Endothelial cell of umbilical vein (primary cell): ENCODE measurements around the gene BRSK1.

Experiments
- CTCF ChIP-seq, 2 donors: IDR thresholded peaks; 1 replicate in 1 of 2; 2 replicates in 1 of 2; pipeline ENCODE4 v1.5.1; 2011; ENCODE audit warnings: low read length in 2 of 2, mild to moderate bottlenecking in 2 of 2, moderate library complexity in 2 of 2, control low read depth in 1 of 2, inconsistent platforms in 1 of 2, low read depth in 1 of 2; ENCODE audit not compliant: insufficient read depth in 1 of 2; ENCODE audit errors: extremely low read depth in 1 of 2
- EZH2 ChIP-seq: IDR thresholded peaks from 2 replicates; pipeline ENCODE4 v1.6.1; 2012; ENCODE audit warnings: borderline replicate concordance, low read depth, mild to moderate bottlenecking, moderate library complexity, low read length, inconsistent platforms; ENCODE audit not compliant: severe bottlenecking
- JUN ChIP-seq: IDR thresholded peaks from 2 replicates; pipeline ENCODE4 v1.6.1; 2011; ENCODE audit warnings: borderline replicate concordance, low read depth; ENCODE audit not compliant: insufficient read length, insufficient read depth
- POLR2A ChIP-seq: IDR thresholded peaks from 2 replicates; pipeline ENCODE4 v1.6.1; 2012; ENCODE audit warnings: low read depth, mild to moderate bottlenecking, control low read depth, low read length
- POLR2AphosphoS5 ChIP-seq: IDR thresholded peaks from 2 replicates; pipeline ENCODE4 v1.6.1; 2012; ENCODE audit warnings: low read depth, mild to moderate bottlenecking, control low read depth, low read length, moderate library complexity; ENCODE audit not compliant: insufficient read depth

- TF ChIP-seq POLR2A (no peak), CTCF (IDR thresholded peaks at IDR 0.05; ENCODE audit: extremely low read depth in 1 of 2, insufficient read depth in 1 of 2, low read depth in 1 of 2, low read length in 2 of 2) (no peak), EZH2 (no peak), JUN (no peak), POLR2AphosphoS5 (no peak)
Measured at GRCh38 chr19:55284405-55285058, 735 bp downstream of the BRSK1 start.
